H1 (cell line): ENCODE results near the gene TTC36. TPM values are rescaled to one million over a fixed set of nuclear protein-coding genes. Genes with fewer than 3 reads are reported as not detected.

ENCODE experiments used
- CTCF ChIA-PET: fragments of 300-600 bp; sonication (Branson Sonifier 250); formaldehyde crosslinking; loops from one replicate; lab custom pipeline; 2021; ENCODE audit not compliant: partially characterized antibody; lab: Charles Lee
- POLR2A ChIA-PET: fragments of 300-600 bp; sonication (Branson Sonifier 250); formaldehyde crosslinking; loops from one replicate; lab custom pipeline; 2021; ENCODE audit warnings: inconsistent platforms; ENCODE audit not compliant: partially characterized antibody; lab: Charles Lee
- DNase-seq, 2 experiments: peaks; one replicate each; pipeline versions ENCODE4 v3.0.0 to v3.0.0-alpha.2; 2010 to 2022; ENCODE audit warnings: low spot score in 2 of 2, low read depth in 1 of 2, mixed read lengths in 1 of 2
- FAIRE-seq: peaks from 2 replicates; lab custom pipeline; 2011; peaks lifted over from hg19 to GRCh38; lab: Jason Lieb, UNC
- H2AFZ ChIP-seq: 2 replicates; pipeline ENCODE4 v1.8.1; 2012; ENCODE audit warnings: low read length, inconsistent platforms
- H2AK5ac ChIP-seq: 2 replicates; pipeline ENCODE4 v1.6.1; 2013; ENCODE audit warnings: low read depth, low read length
- H2BK120ac ChIP-seq: replicated peaks from 2 replicates; pipeline ENCODE3; 2013; ENCODE audit warnings: low read depth, low read length, inconsistent platforms
- H2BK12ac ChIP-seq: 2 replicates; pipeline ENCODE4 v1.6.1; 2013; ENCODE audit warnings: low read depth, low read length
- H2BK15ac ChIP-seq: 2 replicates; pipeline ENCODE4 v1.6.1; 2013; ENCODE audit warnings: low read length
- H2BK20ac ChIP-seq: 2 replicates; pipeline ENCODE4 v1.6.1; 2013; ENCODE audit warnings: low read length
- H2BK5ac ChIP-seq: 2 replicates; pipeline ENCODE4 v1.6.1; 2013; ENCODE audit warnings: low read depth, low read length
- H3K14ac ChIP-seq: 2 replicates; pipeline ENCODE4 v1.6.1; 2013; ENCODE audit warnings: inconsistent platforms; ENCODE audit not compliant: insufficient read length
- H3K18ac ChIP-seq: 2 replicates; pipeline ENCODE4 v1.6.1; 2013; ENCODE audit warnings: low read length; ENCODE audit errors: extremely low read depth
- H3K23ac ChIP-seq: 2 replicates; pipeline ENCODE4 v1.6.1; 2013; ENCODE audit warnings: inconsistent platforms; ENCODE audit not compliant: insufficient read length
- H3K23me2 ChIP-seq: 2 replicates; pipeline ENCODE4 v1.6.1; 2013; ENCODE audit warnings: low read depth, low read length
- H3K27ac ChIP-seq: 2 replicates; pipeline ENCODE4 v1.6.1; 2011; ENCODE audit warnings: low read depth, low read length, inconsistent platforms
- H3K27me3 ChIP-seq, 4 experiments: replicated peaks in 1 of 4; 1 replicate in 1 of 4; 2 replicates in 3 of 4; pipeline versions ENCODE4 v1.6.1 to v1.8.1; 2011 to 2013; ENCODE audit warnings: low read length in 3 of 4, mild to moderate bottlenecking in 3 of 4, inconsistent platforms in 2 of 4, mixed read lengths in 2 of 4, moderate library complexity in 1 of 4; ENCODE audit not compliant: control insufficient read depth in 3 of 4, insufficient read depth in 3 of 4; ENCODE audit errors: extremely low read depth in 1 of 4
- H3K36me3 ChIP-seq, 4 experiments: 2 replicates each; pipeline versions ENCODE4 v1.6.1 to v1.8.1; 2011 to 2013; ENCODE audit warnings: mild to moderate bottlenecking in 4 of 4, low read length in 3 of 4, moderate library complexity in 2 of 4, control low read depth in 1 of 4, inconsistent platforms in 1 of 4; ENCODE audit not compliant: insufficient read depth in 4 of 4, control insufficient read depth in 2 of 4
- H3K4ac ChIP-seq: replicated peaks from 2 replicates; pipeline ENCODE3; 2013; ENCODE audit warnings: low read length, low read depth, mixed read lengths, inconsistent platforms; ENCODE audit not compliant: insufficient read length
- H3K4me1 ChIP-seq, 4 experiments: replicated peaks in 1 of 4; 1 replicate in 1 of 4; 2 replicates in 3 of 4; pipeline versions ENCODE4 v1.6.1 to v1.8.1; 2011 to 2013; ENCODE audit warnings: low read length in 3 of 4, inconsistent platforms in 2 of 4, mixed read lengths in 1 of 4; ENCODE audit not compliant: insufficient read depth in 4 of 4, control insufficient read depth in 3 of 4
- H3K4me2 ChIP-seq, 2 experiments: 2 replicates each; pipeline versions ENCODE4 v1.6.1 to v1.8.1; 2011 to 2013; ENCODE audit warnings: low read depth in 2 of 2, low read length in 2 of 2, control low read depth in 1 of 2, inconsistent platforms in 1 of 2, mild to moderate bottlenecking in 1 of 2; ENCODE audit not compliant: insufficient read depth in 1 of 2
- H3K4me3 ChIP-seq, 4 experiments: fragments of 200-600, 300-600 bp in 1 of 4; sonication (generic), shearing (Covaris generic), sonication (Bioruptor Twin) in 1 of 4; 2 replicates each; pipeline versions ENCODE4 v1.5.1 to v1.8.1; 2011 to 2016; ENCODE audit warnings: low read length in 4 of 4, low read depth in 3 of 4, control low read depth in 2 of 4, inconsistent platforms in 2 of 4, mild to moderate bottlenecking in 2 of 4, mixed read lengths in 1 of 4, moderate library complexity in 1 of 4; ENCODE audit not compliant: insufficient read depth in 2 of 4; ENCODE audit errors: extremely low read depth in 1 of 4
- H3K56ac ChIP-seq: replicated peaks from 2 replicates; pipeline ENCODE3; 2013; ENCODE audit warnings: low read depth, mild to moderate bottlenecking, mixed read lengths, low read length, inconsistent platforms; ENCODE audit not compliant: insufficient read length
- H3K79me1 ChIP-seq: 2 replicates; pipeline ENCODE4 v1.6.1; 2013; ENCODE audit warnings: low read depth, low read length, control low read depth
- H3K79me2 ChIP-seq, 2 experiments: 2 replicates each; pipeline versions ENCODE4 v1.6.1 to v1.8.1; 2012 to 2013; ENCODE audit warnings: low read length in 2 of 2, mild to moderate bottlenecking in 2 of 2, inconsistent platforms in 1 of 2; ENCODE audit not compliant: insufficient read depth in 2 of 2, control insufficient read depth in 1 of 2
- H3K9ac ChIP-seq, 4 experiments: replicated peaks in 1 of 4; 1 replicate in 1 of 4; 2 replicates in 3 of 4; pipeline versions ENCODE4 v1.6.1 to v1.8.1; 2011 to 2013; ENCODE audit warnings: low read depth in 3 of 4, low read length in 3 of 4, control low read depth in 2 of 4, mild to moderate bottlenecking in 2 of 4, moderate library complexity in 2 of 4, inconsistent platforms in 1 of 4; ENCODE audit errors: extremely low read depth in 1 of 4
- H3K9me3 ChIP-seq, 2 experiments: 2 replicates each; pipeline versions ENCODE4 v1.6.1 to v1.8.1; 2012 to 2013; ENCODE audit warnings: mild to moderate bottlenecking in 2 of 2, moderate library complexity in 2 of 2, control low read depth in 1 of 2, inconsistent platforms in 1 of 2, low read depth in 1 of 2, low read length in 1 of 2, mixed read lengths in 1 of 2; ENCODE audit not compliant: insufficient read depth in 2 of 2
- H4K20me1 ChIP-seq, 2 experiments: replicated peaks in 1 of 2; 2 replicates each; pipeline versions ENCODE3 to v1.8.1; 2011 to 2013; ENCODE audit warnings: inconsistent platforms in 2 of 2, low read length in 2 of 2, mild to moderate bottlenecking in 1 of 2; ENCODE audit not compliant: insufficient read depth in 2 of 2, control insufficient read depth in 1 of 2
- H4K5ac ChIP-seq: 2 replicates; pipeline ENCODE4 v1.6.1; 2013; ENCODE audit warnings: low read length, low read depth, mixed read lengths, inconsistent platforms; ENCODE audit not compliant: insufficient read length
- H4K8ac ChIP-seq: 2 replicates; pipeline ENCODE4 v1.8.0; 2013; ENCODE audit warnings: mild to moderate bottlenecking, moderate library complexity, low read length, inconsistent platforms; ENCODE audit not compliant: insufficient read depth; ENCODE audit errors: extremely low read depth
- H4K91ac ChIP-seq: replicated peaks from 2 replicates; pipeline ENCODE3; 2013; ENCODE audit warnings: low read length, mixed read lengths, inconsistent platforms; ENCODE audit not compliant: insufficient read length
- CHD2 ChIP-seq: IDR thresholded peaks from 2 replicates; pipeline ENCODE4 v1.6.1; 2012; ENCODE audit warnings: low read length, improper control_type of control experiment
- CTBP2 ChIP-seq: IDR thresholded peaks from 2 replicates; pipeline ENCODE4 v1.7.0; 2011; ENCODE audit warnings: borderline replicate concordance, mild to moderate bottlenecking, moderate library complexity, mixed read lengths, low read length; ENCODE audit not compliant: insufficient read depth, insufficient read length
- CTCF ChIP-seq, 3 experiments: IDR thresholded peaks; 1 replicate in 2 of 3; 2 replicates in 1 of 3; pipeline versions ENCODE4 v1.5.1 to v1.6.1; 2011; ENCODE audit warnings: low read length in 3 of 3, mild to moderate bottlenecking in 3 of 3, inconsistent platforms in 2 of 3, low read depth in 1 of 3, moderate library complexity in 1 of 3; ENCODE audit not compliant: insufficient read depth in 1 of 3; ENCODE audit errors: control extremely low read depth in 1 of 3
- EZH2 ChIP-seq: fragments of 200-600 bp; sonication (generic); IDR thresholded peaks from 2 replicates; pipeline ENCODE4 v1.7.1; 2012; ENCODE audit warnings: low read depth, mild to moderate bottlenecking, moderate library complexity, low read length, inconsistent platforms; ENCODE audit not compliant: severe bottlenecking
- GTF2F1 ChIP-seq: IDR thresholded peaks from 2 replicates; pipeline ENCODE4 v1.6.1; 2012; ENCODE audit warnings: low read depth, low read length, improper control_type of control experiment, borderline replicate concordance
- KDM4A ChIP-seq: IDR thresholded peaks from one replicate; pipeline ENCODE4 v1.7.1; 2012; ENCODE audit warnings: low read depth, mild to moderate bottlenecking, moderate library complexity, low read length, inconsistent platforms; ENCODE audit not compliant: severe bottlenecking
- RXRA ChIP-seq: IDR thresholded peaks from 2 replicates; pipeline ENCODE4 v1.6.1; 2011; ENCODE audit warnings: low read depth, mild to moderate bottlenecking, low read length, moderate library complexity; ENCODE audit not compliant: insufficient read depth
- SP2 ChIP-seq: IDR thresholded peaks from 2 replicates; pipeline ENCODE4 v1.6.1; 2012; ENCODE audit warnings: mild to moderate bottlenecking, low read length, inconsistent platforms
- TEAD4 ChIP-seq: IDR thresholded peaks from 2 replicates; pipeline ENCODE4 v1.6.1; 2012; ENCODE audit warnings: low read depth, low read length, inconsistent platforms, mixed read lengths
- USF2 ChIP-seq: IDR thresholded peaks from 2 replicates; pipeline ENCODE4 v1.6.1; 2011; ENCODE audit warnings: low read length, improper control_type of control experiment
- WGBS, 2 experiments: shearing (Covaris generic) in 1 of 2; methylation state at CpG; one replicate each; pipeline versions ENCODE4 v1.1.6 to v1.1.7; 2013 to 2015; ENCODE audit warnings: low lambda C conversion rate in 2 of 2, mixed read lengths in 2 of 2, inconsistent platforms in 1 of 2, low coverage in 1 of 2, missing lambda C conversion rate in 1 of 2; ENCODE audit not compliant: insufficient replicate concordance in 2 of 2, insufficient coverage in 1 of 2, insufficient read length in 1 of 2; ENCODE audit errors: extremely low coverage in 1 of 2, missing lambda C conversion rate in 1 of 2; 5-methylcytosine and 5-hydroxymethylcytosine counted together
- polyA plus RNA-seq, 7 experiments: library from polyadenylated mRNA; depleted of rRNA in 3 of 7; stranded (reverse) in 5 of 7; unstranded in 2 of 7; fragments of >200 nt in 5 of 7; fragments of 200-250 nt in 2 of 7; gene quantifications; 1 replicate in 5 of 7; 2 replicates in 1 of 7; 4 replicates in 1 of 7; pipeline versions ENCODE4 v1.2.1 to v1.2.3, GENCODE V29; 2011 to 2013; ENCODE audit warnings: missing spikeins in 2 of 7, mixed read lengths in 2 of 7
- total RNA-seq: library from RNA; stranded (reverse); fragmentation: NEBNext Ultra II Directional; extraction: Animal tissue kit (Norgen Biotek cat#: 25700); gene quantifications from 2 replicates; pipeline ENCODE4 v1.2.1, GENCODE V29; 2021

TTC36 gene
- total and polyA plus RNA-seq, 2 of the 8 experiments (the other 6 are each of a cell fraction or from before 2014, with no cell fraction given) = not detected

GRCh38 chr11:118519549-118519948 is 7.7 kb upstream of the TTC36 start:
- Histone ChIP-seq H4K8ac (no peak overlapping the region), H2BK120ac (no peak overlapping the region), H2AFZ (no peak overlapping the region), H2BK5ac (no peak overlapping the region), H2BK12ac (no peak overlapping the region), H3K56ac (no peak overlapping the region), H3K4me2 (no peak overlapping the region), H2BK20ac (no peak overlapping the region), H2BK15ac (no peak overlapping the region), H3K18ac (no peak overlapping the region), H3K14ac (no peak overlapping the region), H3K4me1 (no peaks in the 10 kb centered on the region), H2AK5ac (no peak overlapping the region), H4K91ac (no peak overlapping the region), H3K79me2 (no peaks in the 10 kb centered on the region), H3K36me3 (peaks cover 10 to 89% (median 70%) of the 10 kb centered on the region in 4 experiments), H4K20me1 (peaks cover 0 to 7% of the 10 kb centered on the region in 2 experiments), H3K23me2 (no peaks in the 10 kb centered on the region), H3K79me1 (no peaks in the 10 kb centered on the region), H3K4me3 (no peak overlapping the region), H3K9ac (no peak overlapping the region), H3K4ac (no peak overlapping the region), H3K27me3 (no peaks in the 10 kb centered on the region), H4K5ac (no peak overlapping the region), H3K27ac (no peak overlapping the region), H3K9me3 (no peaks in the 10 kb centered on the region), H3K23ac (no peak overlapping the region)
- ChIA-PET CTCF (interaction anchor here (1.6 kb wide), 1 partner anchor 31 kb away, joined by 5 read pairs; no protein-coding TSS in a partner anchor), POLR2A (interaction anchor here (1.5 kb wide), 1 partner anchor 9 kb away, joined by 3 read pairs; no protein-coding TSS in a partner anchor)
- DNase-seq (no peak), FAIRE-seq (no peak)
- 94% methylated on average over 6 of the region's 6 CpGs; no CpG with 5 or more reads in 1 of the 2 experiments for WGBS, 2 experiments
- TF ChIP-seq GTF2F1 = no peak
- no peak for TF ChIP-seq CHD2
- no peak for TF ChIP-seq TEAD4
- no peak for TF ChIP-seq CTCF (IDR thresholded peaks at IDR 0.05; ENCODE audit: control extremely low read depth in 1 of 3, insufficient read depth in 1 of 3, low read depth in 1 of 3, low read length in 3 of 3)
- TF ChIP-seq CTBP2 = no peak
- no peak for TF ChIP-seq RXRA
- no peak for TF ChIP-seq USF2
- TF ChIP-seq EZH2 = no peak
- no peak for TF ChIP-seq SP2
- no peak for TF ChIP-seq KDM4A
